ENCODE data around the gene C13orf46.

Gene C13orf46

GRCh38 chr13:114009590-114010400 lies 35.9 kb upstream of the C13orf46 start:
- no peak for DNase-seq

GRCh38 chr13:114008964-114009589 lies 35.2 kb upstream of the C13orf46 start:
- DNase-seq, result no peak

DNA sequence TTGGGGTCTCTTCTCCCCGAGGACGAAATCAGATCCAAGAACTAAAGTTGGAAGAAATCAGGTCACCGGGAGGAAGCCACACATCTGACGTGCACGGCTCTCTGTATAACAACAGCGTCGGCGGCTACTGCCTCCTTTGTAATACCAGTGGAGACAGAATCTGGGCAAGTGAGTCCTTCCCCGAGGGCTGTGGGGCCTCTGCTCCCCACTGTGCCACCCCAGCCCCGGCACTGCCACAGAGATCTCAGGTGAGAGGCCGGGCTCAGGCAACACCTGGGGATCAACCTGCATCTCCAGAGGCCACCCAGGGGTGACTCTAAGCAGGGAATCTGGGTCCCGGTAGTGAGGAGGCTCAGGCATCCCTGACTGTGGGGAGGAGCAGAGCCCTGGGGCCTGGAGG lies 33.7 kb upstream of the C13orf46 start:
- no peak for DNase-seq

DNA sequence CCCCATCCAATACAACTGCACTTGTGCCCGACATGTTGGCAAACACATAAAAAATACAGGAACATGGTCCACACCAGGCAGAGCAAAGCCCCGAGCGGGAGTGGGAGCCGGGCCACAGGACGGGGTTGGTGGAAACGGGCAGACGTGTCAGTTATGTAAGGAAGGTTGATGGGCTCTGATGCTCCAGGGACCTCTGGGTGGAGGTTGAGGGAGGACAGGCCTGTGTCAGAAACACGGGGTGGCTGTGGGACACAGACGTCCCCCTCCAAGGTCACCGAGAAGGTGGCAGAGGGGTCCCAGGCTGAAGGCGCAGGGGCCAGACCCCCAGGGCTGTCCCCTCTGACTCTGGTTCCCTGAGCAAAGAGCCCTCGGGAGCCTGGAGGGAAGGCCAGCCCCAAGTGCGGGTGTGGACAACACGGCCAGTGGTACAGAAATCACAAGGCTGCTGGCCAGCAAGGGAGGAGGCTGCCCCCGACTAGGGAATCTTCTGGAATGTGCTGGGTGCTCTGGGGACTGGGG lies 31.4 kb upstream of the C13orf46 start:
- no peak for DNase-seq

- no peak for DNase-seq
Measured at GRCh38 chr13:114004420-114005205, 30.7 kb upstream of the C13orf46 start.

DNA sequence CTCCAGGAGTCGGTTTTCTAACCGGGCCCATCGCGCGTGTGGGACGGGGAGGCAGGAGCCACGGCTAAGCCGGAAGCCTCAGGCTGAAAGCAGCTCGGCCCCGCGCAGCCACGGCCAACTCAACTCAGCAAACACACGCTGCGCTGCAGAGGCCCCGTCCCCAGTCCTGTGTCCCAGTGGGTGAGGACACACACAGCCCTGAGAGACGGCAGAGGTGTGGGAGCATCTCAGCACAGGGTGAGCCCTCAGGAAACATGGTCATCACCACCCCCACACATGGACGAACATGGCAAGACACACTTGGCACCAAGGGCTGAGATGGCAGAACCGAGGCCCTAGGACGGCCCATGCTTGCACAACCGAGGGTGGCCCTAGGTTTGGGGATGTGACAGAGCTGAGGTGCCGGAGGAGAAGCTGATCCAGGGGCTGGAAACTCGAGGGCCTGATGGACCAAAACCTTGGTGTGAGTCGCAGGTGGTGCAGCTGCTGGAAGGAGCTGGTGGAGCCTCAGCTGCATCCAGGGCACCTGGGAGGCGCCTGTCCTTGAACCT lies 29.0 kb upstream of the C13orf46 start:
- no peak for DNase-seq

GRCh38 chr13:114002009-114002544 lies 28.2 kb upstream of the C13orf46 start:
- DNase-seq, result no peak

DNA sequence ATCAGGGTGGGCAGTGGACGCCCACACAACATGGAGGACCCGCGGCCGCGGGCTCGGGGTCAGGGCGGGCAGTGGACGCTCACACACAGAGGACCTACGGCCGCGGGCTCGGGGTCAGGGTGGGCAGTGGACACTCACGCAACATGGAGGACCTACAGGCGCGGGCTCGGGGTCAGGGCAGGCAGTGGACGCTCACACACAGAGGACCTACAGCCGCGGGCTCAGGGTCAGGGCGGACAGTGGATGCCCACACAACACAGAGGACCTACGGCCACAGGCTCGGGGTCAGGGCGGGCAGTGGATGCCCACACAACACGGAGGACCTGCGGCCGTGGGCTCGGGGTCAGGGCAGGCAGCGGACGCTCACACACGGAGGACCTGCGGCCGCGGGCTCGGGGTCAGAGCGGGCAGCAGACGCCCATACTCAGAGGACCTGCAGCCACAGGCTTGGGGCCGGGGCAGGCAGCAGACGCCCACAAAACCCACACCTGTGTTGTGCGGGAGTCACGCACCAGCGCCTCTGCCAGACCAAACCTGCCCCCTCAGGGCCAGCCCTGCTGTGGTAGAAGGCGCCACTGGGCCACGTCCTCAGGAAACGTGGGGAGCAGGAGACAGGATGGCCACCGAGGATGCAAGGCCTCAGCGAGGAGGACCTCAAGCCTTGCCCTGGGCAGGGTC lies 27.6 kb upstream of the C13orf46 start:
- DNase-seq, result no peak

DNA sequence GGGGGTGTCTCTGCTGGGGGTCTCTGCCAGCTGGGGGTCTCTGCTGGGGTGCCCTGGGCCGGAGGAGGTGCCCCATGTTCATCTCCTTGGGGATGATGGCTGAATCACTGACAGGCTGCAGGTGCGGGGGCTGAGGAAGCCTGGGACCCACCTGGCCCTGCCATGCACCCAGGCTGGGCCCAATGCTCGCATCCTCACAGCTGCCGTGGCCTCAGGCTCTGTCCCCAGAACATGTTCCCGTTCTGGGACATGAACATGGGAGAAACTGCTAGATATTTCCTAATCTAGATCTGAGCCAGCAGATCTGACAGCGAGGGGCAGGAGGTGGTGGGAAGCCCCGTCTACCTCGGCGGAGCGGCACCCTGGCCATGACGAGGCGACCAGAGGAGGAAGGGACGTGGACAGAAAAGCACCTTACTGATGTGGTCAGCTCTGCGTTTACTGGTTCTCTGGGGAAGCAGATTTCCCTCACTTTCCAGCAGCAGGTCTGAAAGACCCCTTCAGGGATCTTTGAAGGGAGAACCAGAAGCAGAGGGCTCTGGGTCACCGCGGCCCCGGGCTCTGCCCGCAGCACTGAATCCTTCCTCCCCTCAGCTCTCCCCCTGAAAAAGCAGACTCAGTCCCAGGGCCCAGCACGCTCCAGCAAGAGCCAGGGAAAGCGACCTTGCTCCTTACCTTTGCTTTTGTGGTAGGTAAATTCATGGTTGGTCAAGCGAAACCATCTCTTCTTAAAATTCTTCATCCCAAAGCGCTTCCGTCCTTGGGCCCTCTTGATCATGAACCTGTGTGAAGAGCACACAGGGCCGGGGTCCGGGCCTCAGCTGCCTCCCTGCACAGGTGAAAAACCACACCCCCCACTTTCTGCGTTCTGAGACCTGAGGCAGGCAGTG lies 26.5 kb upstream of the C13orf46 start:
- DNase-seq, result no peak

- no peak for DNase-seq
Measured at GRCh38 chr13:113999618-113999910, 25.7 kb upstream of the C13orf46 start.

- no peak for DNase-seq
Measured at GRCh38 chr13:113998781-113999617, 25.1 kb upstream of the C13orf46 start.

- DNase-seq, result no peak
Measured at GRCh38 chr13:113997845-113998751, 24.2 kb upstream of the C13orf46 start.

GRCh38 chr13:113996912-113997745 lies 23.3 kb upstream of the C13orf46 start:
- no peak for DNase-seq

GRCh38 chr13:113996081-113996911 lies 22.4 kb upstream of the C13orf46 start:
- DNase-seq, result no peak

DNA sequence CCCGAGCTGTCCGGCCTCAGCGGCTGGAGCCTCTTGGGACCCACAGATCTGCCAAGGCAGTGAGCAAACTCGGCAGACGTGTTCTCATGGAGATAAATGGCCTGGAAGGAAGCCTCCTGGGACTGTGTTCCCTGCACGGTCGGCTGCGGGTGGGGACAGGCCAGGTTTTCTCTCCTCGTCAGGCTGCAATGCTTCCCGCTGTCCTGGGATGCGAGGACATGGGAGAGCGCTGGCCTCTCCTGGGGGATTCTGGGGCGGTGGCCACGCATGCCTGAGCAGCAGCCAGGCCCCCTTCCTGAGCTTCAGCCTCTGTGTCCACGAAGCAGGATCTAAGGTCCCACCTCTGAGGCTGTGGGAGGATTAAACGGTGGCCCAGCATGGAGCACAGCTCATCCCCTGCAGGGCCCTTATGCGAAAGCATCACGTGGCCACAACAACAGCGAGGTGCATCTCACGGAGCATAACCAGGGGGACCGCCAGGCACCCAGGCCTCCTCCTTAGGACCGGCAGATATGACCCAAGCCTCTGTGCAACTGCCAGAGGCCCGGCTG lies 21.2 kb upstream of the C13orf46 start:
- no peak for DNase-seq

- no peak for DNase-seq
Measured at GRCh38 chr13:113992276-113993005, 18.6 kb upstream of the C13orf46 start.
